NB4 (cell line): ENCODE data around the gene MYT1.
A peak's percentile ranks its signal among the peaks of the same experiment; 100 is the strongest.

ENCODE experiments used
- DNase-seq: peaks from one replicate; pipeline ENCODE4 v3.0.0; 2010; ENCODE audit warnings: low read depth
- H3K4me3 ChIP-seq: one replicate; pipeline ENCODE4 v1.5.1; 2011; ENCODE audit warnings: mild to moderate bottlenecking, low read depth, low read length, moderate library complexity
- MYC ChIP-seq: IDR thresholded peaks from 2 replicates; pipeline ENCODE4 v1.6.1; 2011; ENCODE audit warnings: low read depth, low read length
- POLR2A ChIP-seq: IDR thresholded peaks from 2 replicates; pipeline ENCODE4 v1.6.1; 2011; ENCODE audit warnings: mild to moderate bottlenecking; ENCODE audit not compliant: insufficient read length; ENCODE audit errors: extremely low read depth
- TF ChIP-seq, protein P1 (sequence below): IDR thresholded peaks from 2 replicates; pipeline ENCODE4 v1.6.1; 2011; ENCODE audit warnings: low read depth, low read length
- TF ChIP-seq, protein P2 (sequence below): IDR thresholded peaks from one replicate; pipeline ENCODE4 v1.5.1; 2012; ENCODE audit warnings: low read depth, low read length

Gene MYT1

DNA sequence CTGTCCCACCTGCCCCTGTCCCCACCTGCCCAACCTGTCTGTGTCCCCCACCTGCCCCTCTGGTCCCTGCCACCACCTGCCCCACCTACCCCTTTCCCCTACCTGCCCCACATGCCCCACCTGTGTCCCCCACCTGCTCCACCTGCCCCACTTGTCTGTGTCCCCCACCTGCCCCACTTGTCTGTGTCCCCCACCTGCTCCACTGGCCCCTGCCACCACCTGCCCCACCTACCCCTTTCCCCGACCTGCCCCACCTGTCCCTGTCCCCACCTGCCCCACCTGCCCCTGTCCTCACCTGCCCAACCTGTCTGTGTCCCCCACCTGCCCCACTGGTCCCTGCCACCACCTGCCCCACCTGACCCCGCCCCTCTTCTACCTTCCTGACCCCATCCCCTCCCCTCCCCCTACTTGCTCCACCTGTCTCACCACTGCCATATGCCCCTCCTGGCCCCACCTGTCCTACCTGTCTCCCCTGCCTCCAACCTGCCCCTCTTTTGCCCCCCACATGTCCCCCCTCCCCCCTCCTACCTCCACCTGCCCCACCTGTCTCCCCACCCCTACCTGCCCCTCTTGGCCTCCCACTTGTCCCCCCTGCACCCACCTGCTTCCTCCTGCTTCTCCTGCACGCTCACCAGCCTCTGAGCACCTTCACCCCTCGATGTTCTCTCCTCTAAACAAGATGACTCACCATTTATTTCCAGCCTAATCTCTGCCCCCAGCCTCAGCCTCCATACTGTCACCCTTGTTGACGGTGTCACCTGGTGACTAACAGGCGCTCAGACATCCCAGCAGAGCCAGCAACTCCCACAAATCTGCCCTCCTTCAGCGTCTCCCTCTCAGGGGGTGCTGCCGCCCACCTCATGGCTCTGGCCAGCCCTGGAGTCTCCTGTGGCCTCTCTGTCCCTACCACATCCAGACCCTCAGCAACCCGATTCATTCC, 5.6 kb upstream of the MYT1 start:
- TF ChIP-seq MYC (no peak), POLR2A (no peak)
- TF ChIP-seq, protein P1, sequence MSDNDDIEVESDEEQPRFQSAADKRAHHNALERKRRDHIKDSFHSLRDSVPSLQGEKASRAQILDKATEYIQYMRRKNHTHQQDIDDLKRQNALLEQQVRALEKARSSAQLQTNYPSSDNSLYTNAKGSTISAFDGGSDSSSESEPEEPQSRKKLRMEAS = no peak
- TF ChIP-seq, protein P2, sequence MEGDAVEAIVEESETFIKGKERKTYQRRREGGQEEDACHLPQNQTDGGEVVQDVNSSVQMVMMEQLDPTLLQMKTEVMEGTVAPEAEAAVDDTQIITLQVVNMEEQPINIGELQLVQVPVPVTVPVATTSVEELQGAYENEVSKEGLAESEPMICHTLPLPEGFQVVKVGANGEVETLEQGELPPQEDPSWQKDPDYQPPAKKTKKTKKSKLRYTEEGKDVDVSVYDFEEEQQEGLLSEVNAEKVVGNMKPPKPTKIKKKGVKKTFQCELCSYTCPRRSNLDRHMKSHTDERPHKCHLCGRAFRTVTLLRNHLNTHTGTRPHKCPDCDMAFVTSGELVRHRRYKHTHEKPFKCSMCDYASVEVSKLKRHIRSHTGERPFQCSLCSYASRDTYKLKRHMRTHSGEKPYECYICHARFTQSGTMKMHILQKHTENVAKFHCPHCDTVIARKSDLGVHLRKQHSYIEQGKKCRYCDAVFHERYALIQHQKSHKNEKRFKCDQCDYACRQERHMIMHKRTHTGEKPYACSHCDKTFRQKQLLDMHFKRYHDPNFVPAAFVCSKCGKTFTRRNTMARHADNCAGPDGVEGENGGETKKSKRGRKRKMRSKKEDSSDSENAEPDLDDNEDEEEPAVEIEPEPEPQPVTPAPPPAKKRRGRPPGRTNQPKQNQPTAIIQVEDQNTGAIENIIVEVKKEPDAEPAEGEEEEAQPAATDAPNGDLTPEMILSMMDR = no peak
- DNase-seq = no peak
- no peak overlapping the region for H3K4me3 ChIP-seq

DNA sequence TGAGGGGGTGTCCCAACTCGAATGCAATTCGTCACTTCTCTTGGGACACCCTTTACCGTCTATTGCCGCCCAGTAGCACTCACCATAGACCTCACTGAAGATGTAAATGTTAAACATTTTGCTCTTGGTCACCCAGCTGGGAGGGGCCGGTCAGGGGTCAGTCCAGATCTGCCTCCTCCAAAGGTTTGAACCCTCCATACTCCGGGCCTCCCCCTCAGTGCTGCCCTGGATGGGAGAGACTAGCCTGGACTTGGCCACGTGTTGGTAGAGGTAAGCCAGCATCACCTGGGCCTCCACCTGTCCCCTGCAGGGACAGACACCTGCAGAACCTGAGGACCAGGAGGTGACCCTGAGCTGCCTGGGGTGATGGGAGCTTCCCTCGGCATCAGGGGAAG, 5.0 kb upstream of the MYT1 start:
- no peak for TF ChIP-seq POLR2A
- TF ChIP-seq, protein P2 = no peak
- TF ChIP-seq, protein P1 = no peak
- TF ChIP-seq MYC = no peak
- no peak overlapping the region for H3K4me3 ChIP-seq
- DNase-seq = no peak

DNA sequence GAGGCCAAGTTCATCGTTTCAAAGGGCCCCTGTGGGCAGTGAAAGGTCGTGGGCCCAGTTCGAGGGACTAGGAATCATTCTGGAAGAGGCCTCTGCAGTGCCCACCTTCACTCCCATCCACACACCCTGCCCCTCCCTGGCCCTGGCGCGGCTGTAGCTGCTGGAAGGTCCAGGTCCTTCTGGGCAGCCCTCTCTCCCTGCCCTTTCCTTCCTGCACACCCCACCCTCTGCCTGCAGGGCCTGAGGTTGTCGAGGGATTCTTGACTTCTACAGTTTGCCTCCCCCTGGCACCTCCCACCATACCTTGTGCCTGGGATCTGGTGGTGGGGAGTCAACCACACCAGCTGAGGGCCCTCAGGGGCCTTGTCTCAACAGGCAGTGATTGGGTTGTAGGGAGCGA, 4.5 kb upstream of the MYT1 start:
- no peak for DNase-seq
- no peak overlapping the region for H3K4me3 ChIP-seq
- TF ChIP-seq POLR2A (no peak), MYC (no peak)

DNA sequence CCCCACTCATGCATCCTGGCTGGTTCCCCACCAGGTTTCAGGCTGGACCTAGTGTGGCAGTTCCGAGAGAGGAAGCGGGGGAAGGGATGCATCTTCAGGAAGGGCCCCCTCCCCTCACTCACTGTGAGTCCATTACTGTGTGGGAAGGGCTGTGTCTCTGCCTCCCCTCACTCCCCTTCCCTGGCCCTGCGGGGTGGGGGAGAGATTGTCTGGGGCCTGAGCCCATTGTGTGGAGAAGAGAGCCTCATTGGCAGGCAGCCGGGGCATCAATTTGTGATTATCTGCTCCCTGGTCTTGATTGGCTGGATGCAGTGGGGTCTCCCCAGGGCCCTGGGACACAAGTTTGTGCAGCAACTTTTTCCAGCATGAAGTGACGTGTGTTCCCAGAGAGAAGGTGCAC, 4.1 kb upstream of the MYT1 start:
- no peak overlapping the region for H3K4me3 ChIP-seq
- DNase-seq = no peak
- TF ChIP-seq POLR2A (no peak), MYC (no peak)
- TF ChIP-seq, protein P2 = no peak
- TF ChIP-seq, protein P1 = no peak

DNA sequence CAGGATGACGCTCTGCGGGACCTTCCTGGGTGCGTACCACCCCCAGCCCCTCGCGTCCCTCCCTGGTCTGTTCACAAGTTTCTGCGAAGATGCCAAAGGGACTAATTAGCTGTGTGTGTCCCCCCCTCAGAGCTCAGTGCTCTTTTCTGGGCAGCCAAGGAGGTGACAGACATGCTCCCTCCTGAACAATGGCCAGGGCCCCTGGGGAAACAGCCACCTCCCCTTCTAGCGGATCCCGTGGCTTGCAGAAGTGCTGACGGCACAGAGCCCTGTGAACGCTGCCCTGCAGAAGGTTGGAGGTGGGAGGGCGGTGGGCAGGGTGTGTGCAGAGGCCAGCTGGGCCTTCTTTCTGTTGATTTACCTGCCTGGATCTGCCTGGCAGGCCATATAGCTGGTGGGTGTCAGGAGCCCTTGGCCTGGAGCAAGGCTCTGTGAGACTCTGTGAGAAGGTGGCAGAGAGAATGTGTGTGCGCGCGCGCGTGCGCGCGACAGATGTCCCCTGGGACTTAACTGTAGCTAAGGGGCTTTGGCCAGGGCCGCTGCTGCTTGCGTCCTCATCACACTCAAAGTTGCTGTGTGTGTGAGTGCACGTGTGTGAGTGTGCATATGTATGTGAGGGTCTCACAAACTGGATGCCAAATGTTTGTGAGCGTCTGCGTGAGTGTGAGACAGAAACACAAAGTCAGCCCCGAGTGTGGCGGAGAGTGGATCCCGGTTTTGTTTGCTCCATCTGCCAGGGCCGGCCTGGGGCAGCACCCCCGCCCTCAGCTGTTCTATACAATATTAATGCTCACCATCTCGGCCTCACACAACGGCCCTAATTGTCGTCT, 3.5 kb upstream of the MYT1 start:
- H3K4me3 ChIP-seq = no peak overlapping the region
- TF ChIP-seq, protein P2 = no peak
- no peak for DNase-seq

DNA sequence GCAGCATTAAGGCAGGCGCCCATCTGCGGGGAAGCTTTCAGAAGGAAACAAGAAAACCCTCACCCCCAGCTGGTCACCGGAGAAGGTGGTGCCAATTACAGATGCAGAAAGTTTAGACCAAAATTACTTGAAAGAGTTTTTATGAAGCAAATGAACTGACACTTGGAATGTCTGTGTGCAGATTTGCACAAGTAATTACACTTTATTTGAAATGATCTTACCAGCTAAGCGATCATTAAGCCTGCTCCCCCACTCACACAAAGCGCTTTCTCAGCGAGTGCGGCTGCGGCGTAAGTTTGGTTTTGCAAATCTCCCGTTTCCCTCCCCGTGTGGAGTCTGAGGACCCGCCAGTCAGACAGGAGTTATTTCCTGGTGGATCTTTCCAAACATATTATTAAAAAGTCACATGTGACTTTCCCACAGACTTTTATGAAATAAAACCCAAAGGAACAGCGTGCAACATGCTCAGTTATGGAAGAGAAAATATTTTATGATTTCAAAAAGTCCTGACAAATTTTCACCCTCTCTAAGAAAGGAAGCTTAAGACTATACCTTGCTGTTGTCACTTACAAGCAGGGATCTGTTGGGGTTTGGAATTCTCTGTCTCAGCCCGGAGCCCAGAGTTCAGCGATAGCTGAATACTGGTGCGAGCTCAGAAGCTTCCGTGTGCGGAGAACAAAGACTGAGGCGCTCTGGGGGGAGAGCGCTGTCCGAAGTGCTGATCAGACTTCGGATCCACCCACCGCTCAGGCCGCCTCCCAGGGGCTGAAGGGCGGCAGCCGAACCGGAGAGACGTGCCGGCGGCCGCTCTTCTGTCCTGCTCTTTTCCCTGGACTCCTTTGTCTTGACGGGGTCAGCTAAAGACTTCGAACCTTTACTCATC, 2.7 kb upstream of the MYT1 start:
- peak; percentile 69 for DNase-seq
- TF ChIP-seq, protein P2 = no peak
- TF ChIP-seq MYC (no peak), POLR2A (no peak)
- TF ChIP-seq, protein P1 = no peak
- no peak overlapping the region for H3K4me3 ChIP-seq
